Amygdala (tissue), 56 donors: ENCODE measurements around the gene UBL7.

ENCODE experiments used
- DNase-seq, 56 donors: peaks; one replicate each; lab custom pipeline; 2025; lab: John Stamatoyannopoulos, UW

The UBL7 gene

GRCh38 chr15:74443100-74443909, 17.7 kb downstream of the UBL7 start:
- DNase-seq: no peak

GRCh38 chr15:74442604-74443003, 18.4 kb downstream of the UBL7 start:
- DNase-seq: no peak

GRCh38 chr15:74442063-74442462, 18.9 kb downstream of the UBL7 start:
- no peak for DNase-seq

DNA sequence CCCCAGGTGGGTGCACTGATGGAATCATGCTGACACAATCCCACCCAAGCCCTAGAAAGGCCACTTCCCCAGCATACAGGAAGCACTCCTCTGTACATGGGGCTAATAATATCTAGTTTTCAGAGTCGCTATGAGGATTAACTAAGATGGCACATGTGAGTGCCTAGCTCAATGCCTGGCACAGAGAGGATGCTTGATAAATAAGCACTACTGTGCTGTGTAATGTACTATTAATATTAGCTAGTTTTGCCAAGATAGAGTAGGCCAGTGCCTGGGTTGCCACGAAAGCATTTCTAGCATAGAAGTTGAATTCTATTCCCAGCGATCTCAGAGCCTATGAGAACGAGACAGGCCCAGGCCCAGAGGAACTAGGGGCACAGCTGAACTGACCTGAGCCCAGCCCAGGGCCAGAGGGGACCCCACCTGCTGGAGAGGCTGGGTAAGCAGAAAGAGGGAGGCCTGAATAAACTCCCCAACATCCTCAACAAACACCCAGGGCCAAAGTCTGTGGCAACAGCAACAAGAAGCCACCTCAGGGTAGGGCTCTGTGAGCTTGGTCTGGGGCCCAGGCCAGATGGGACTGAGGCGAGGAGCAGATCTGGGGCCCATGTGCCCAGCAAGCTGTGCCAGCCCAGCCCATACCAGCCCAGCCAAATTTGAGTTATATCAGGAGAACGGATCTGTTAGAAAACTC, 19.6 kb downstream of the UBL7 start:
- no peak for DNase-seq

DNA sequence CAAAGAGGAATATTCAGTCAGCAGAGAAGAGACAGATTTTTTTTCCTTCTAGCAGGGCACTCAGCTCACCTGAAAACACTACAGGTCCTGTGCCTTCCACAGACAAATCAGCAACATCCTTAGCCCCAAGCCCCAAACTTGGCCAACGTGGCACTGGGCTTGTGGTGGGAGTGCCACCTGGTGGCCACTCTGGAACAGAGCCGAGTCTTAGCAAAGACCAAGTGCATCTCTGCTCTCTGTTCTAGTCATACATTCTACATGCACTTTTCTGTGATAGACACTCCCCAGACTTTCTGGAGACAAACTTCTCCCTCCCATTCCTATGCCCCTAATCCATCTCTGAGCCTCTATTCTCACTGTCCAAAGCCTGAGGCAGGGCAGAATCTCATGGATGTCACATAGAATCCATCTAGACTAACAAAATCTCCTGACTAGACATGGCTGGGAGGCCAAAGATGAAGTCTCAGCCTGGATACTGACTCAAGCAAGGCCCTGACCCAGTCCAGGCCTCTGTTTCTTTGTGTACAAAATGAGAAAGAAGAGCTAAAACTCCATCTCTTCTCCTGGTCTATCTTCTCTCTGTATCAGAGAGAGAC, 22.1 kb downstream of the UBL7 start:
- peak in 48 of 56 donors; percentile 18 to 87 (median 58) for DNase-seq

DNA sequence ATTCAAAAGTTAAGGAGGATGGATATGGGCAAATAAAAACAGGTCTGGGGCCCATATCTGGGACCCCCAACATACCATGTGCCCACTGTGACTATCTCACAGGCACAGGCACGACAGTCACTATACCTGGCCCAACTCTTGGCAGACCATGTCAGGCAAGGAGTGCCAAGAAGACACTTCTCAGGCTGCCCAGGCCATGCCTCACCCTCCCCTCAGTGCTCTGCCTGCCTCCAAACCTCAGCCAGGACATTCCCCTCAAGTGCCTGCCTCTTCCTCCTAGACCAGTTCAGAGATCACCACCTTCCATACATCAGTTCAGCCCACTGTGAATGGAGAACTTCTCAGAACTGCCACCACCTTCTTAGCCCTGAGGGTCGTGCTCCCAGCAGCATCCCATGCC, 22.8 kb downstream of the UBL7 start:
- DNase-seq: no peak

GRCh38 chr15:74434263-74435136, 26.5 kb downstream of the UBL7 start:
- no peak for DNase-seq

GRCh38 chr15:74433592-74434262, 27.2 kb downstream of the UBL7 start, which contains the start of gene SEMA7A:
Gene SEMA7A (minus strand): TSS chr15:74433958. CDS start chr15:74433918, 40 bp downstream.
- DNase-seq: peak in 54 of 56 donors; percentile 46 to 93 (median 82)

DNA sequence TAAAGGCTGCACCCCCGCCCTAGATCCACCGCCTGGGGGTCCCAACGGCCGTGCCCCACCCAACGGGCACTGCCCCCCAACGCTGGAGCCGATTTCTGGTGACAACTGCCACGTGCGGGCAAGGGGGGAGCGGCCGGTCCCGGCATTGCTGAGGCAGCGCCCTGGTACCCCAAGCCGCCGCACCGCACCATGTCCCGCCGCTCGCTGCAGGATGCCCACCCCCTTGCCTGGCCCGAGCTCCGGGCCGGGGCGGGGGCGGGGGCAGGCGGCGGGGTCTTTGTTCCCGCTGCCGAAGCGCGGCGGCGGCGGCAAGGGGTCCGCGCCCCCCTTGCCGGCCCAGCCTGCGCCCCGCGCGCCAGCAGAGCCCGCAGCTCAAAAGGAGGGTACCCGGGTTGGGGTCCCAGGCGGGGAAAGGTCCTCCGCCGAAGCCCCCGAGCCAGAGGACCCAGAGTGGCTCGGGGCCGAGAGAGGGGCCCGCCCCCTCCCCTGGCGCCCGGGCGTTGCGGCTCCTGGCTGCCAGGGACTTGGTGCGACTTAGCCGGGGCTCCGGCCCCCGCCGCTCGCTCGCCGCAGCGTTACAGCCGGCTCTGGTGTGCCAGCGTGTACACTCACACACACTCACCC, 27.9 kb downstream of the UBL7 start:
- no peak for DNase-seq

DNA sequence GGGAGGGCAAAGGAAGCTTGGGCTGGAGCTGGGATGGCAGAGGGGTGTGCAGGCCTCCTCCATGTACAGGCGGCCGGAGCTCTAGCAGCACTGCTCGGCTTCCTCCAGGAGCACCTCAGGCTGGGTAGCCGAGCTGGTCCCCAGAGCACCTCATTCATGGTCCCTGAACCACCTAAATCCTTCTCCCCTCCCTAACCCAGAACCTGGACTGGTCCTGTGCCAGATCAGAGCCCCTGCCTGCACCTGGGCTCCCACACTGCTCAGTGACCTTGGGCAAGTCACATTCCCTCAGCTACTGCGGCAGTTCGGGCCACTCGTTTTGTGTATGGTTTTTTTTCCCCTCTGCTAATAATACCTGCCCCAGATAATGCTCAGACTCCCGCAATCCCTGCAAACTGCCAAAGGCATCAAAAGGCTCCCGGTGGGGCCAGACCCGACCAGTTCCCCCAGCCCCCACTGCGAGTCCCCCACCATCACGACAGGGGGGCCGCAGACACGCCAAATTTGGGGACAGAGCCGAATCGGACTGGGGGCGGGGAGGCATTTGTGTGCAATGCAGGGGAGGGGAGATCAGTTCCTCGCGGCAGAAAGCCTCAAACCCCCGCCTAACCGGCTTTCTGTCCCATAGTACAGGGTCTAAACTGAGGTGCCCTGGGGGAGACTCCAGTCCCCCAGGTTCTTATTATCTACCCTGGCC, 28.5 kb downstream of the UBL7 start:
- DNase-seq: no peak

DNA sequence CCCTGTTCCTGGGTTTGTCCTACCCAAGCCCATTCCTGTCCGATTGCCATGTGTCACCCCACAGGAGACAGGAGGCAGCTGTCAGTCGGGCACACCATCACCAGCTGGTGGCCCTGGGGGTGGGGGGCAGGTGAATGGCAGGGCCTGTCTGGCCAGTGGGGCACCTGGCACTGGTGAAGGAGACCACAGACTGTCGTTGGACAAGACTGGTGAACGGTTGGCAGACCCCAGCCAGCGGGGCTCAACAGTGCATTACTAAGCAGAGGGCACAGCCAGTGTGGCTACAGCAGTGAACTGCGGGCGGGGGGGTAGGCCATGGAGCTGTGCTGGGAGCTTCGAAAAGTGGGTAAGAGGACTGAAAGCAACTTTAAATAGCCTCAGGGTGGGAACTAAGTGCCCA, 29.3 kb downstream of the UBL7 start:
- DNase-seq: peak in 1 of 56 donors; percentile 25

DNA sequence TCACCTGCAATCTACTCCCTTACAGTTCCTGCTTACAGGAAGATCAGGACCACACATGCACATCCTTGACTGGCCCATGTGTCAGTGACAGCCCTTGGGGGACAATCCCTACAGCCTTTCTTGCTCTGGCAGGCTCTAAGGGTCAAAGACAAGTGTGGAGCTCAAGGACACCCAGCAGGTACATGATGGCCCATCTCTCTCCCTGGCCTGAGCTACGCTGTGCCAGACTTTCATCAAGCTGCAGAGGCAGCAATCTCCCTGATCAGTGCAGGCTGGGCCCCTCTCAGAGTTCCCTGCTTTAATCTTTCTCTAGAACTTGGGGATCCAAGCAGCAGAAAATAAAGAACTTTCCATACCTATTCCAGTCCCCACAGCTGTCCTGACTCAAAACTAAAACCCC, 29.8 kb downstream of the UBL7 start:
- no peak for DNase-seq

GRCh38 chr15:74430510-74430951, 30.4 kb downstream of the UBL7 start:
- peak in 3 of 56 donors; percentile 26 to 54 (median 45) for DNase-seq

DNA sequence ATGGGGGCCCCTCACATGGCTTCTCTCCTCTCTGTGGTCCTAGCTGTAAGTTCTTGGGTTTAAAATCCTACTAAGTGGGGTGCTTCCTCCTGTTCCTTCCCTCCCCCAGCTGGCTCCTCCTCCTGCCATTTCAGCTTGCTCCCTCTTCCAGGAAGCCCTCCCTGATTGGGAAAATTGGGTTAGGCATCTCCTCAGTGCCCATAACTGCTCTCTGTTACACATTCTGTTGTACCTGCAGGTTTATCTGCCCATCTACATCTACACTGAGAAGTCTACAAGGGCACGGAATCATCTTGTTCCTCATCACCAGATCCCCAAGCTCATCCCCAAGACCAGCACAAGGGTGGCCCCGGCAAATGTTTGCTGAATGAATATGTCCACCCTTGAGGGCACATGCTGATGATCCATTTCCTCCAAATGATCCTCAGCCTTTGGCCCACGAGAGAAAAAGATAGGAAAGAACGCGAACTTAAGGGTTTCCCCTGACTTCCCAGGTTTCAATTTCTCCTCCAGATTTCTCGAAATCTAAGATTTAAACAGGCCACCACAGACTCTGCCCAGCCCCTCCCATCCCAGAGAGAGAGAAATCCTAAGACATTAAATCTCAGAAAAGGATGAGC, 31.1 kb downstream of the UBL7 start:
- DNase-seq: no peak

- DNase-seq: peak in 3 of 56 donors; percentile 19 to 32 (median 29)
Observed at GRCh38 chr15:74428970-74429780, 31.8 kb downstream of the UBL7 start.

DNA sequence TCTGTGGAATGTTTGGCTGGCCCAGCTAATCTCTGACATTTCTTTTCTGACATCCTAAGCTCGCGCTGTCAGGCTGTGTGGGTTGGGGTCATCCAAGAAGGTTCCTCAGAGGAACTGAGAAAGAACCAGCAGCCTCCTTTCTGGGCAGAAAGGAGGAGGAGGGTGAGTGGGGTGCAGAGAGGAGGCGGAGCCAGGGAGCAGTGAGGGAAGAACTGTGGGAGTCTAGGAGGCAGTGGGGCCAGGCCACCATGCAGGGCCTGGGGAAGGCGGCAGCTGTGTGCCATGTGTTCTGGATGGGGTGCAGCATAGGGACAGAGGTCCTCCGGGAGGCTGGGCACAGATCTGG, 32.5 kb downstream of the UBL7 start:
- DNase-seq: peak in 7 of 56 donors; percentile 15 to 38 (median 21)
